Ishikawa (cell line): ENCODE measurements around the gene CROT.

Source experiments
- CEBPB ChIP-seq: IDR thresholded peaks from 2 replicates; pipeline ENCODE4 v1.6.1; 2012
- CREB1 ChIP-seq: IDR thresholded peaks from 2 replicates; pipeline ENCODE4 v1.6.1; 2012; ENCODE audit warnings: low read depth
- EGR1 ChIP-seq: IDR thresholded peaks from 2 replicates; pipeline ENCODE4 v1.6.1; 2012
- EP300 ChIP-seq: IDR thresholded peaks from 2 replicates; pipeline ENCODE4 v1.6.1; 2012; ENCODE audit warnings: borderline replicate concordance
- FOXM1 ChIP-seq: IDR thresholded peaks from 2 replicates; pipeline ENCODE4 v1.6.1; 2012; ENCODE audit warnings: low read depth, borderline replicate concordance
- MAX ChIP-seq: IDR thresholded peaks from 2 replicates; pipeline ENCODE4 v1.6.1; 2012
- NFIC ChIP-seq: IDR thresholded peaks from 2 replicates; pipeline ENCODE4 v1.6.1; 2012
- RAD21 ChIP-seq: IDR thresholded peaks from 2 replicates; pipeline ENCODE4 v1.6.1; 2012; ENCODE audit warnings: low read depth
- REST ChIP-seq: IDR thresholded peaks from 2 replicates; pipeline ENCODE4 v1.6.1; 2012; ENCODE audit warnings: low read depth, mild to moderate bottlenecking
- TAF1 ChIP-seq: IDR thresholded peaks from 2 replicates; pipeline ENCODE4 v1.6.1; 2012; ENCODE audit warnings: low read depth, mild to moderate bottlenecking
- TCF12 ChIP-seq: IDR thresholded peaks from 2 replicates; pipeline ENCODE4 v1.6.1; 2012; ENCODE audit warnings: low read depth
- TEAD4 ChIP-seq: IDR thresholded peaks from 2 replicates; pipeline ENCODE4 v1.6.1; 2012
- USF1 ChIP-seq: IDR thresholded peaks from 2 replicates; pipeline ENCODE4 v1.6.1; 2012
- YY1 ChIP-seq: IDR thresholded peaks from 2 replicates; pipeline ENCODE4 v1.6.1; 2012; ENCODE audit warnings: low read depth
- ZBTB7A ChIP-seq: IDR thresholded peaks from 2 replicates; pipeline ENCODE4 v1.6.1; 2012; ENCODE audit warnings: low read depth

The CROT gene

DNA sequence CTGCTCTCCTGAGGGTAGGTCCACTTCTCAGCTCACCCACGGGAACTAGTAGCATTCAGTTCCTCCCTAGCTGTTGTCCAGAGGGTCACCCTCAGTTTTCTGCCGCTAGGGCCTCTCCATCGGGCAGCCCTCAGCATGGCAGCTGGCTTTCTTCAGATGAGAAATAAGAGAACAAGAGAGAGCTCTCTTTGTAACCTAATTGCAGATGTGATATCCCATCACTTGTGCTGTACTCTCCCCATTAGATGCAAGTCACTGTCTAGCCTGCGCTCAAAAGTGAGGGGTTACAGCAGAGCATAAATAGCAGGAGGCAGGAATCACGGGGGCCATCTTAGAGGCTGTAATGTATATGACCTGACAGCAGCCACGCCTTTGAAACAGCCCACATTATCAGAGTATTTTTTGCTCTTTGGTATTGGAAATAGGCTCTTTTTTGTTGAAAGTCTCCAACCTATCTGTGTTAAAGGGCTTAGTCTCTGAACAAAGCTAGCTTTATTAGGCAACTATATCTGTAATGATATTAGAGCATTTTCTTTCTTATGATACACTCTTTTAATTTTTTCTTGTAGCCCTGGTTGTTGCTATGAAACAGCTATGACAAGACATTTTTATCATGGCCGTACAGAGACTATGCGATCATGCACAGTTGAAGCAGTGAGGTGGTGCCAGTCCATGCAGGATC is 45.7 kb downstream of the CROT start:
- TF ChIP-seq FOXM1 (no peak), TAF1 (no peak), TEAD4 (no peak), CEBPB (no peak), MAX (no peak), USF1 (no peak), TCF12 (no peak), EGR1 (no peak), NFIC (no peak), REST (no peak), ZBTB7A (no peak), EP300 (no peak), YY1 (no peak), CREB1 (no peak), RAD21 (no peak)

DNA sequence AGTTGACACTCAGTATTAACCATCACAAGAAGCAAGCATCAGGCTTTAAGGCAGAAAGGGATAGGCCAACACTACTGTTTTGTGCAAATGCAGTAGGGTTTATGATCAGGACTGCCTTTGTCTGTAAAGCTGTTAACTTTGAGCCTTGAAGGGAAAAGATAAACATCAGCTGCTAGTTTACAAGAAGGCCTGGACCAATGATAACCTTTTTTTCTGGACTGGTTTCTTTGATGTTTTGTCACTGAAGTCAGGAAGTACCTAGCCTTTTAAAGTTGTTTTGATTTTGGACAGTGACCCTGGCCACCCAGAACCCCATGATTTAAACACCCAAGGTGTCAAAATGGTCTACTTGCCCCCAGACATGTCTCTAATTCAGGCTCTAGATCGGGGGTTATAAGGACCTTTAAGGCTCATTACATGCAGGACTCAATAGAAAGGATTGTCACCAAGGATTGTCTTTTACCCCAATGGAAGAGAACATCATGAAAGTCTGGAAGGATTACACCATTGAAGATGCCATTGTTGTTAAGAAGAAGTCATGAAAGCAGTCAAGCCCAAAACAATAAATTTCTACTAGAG is 50.1 kb downstream of the CROT start:
- no peak for TF ChIP-seq ZBTB7A

GRCh38 chr7:87398446-87398845 is 53.0 kb downstream of the CROT start:
- TF ChIP-seq TEAD4 (no peak), NFIC (no peak), MAX (no peak), YY1 (no peak), CREB1 (no peak), TAF1 (no peak), ZBTB7A (no peak), REST (no peak), RAD21 (no peak), EGR1 (no peak), CEBPB (no peak), EP300 (no peak), USF1 (no peak), TCF12 (no peak), FOXM1 (no peak)

DNA sequence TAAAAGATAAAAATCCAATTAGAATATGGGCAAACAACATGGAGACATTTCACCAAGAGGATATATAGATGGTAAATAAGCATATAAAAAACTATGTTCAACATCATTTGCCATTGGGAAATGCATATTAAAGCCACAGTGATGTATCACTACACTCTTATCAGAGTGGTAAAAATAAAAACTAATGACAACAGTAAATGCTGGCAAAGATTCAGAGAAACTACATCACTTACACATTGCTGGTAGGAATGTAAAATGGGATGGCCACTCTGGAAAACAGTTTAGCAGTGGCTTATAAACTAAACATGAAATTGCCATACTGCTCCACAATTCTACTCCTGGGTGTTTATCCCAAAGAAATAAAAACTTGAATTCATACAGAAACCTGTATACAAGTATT is 59.2 kb downstream of the CROT start:
- TF ChIP-seq MAX (no peak), USF1 (no peak), TCF12 (no peak), TEAD4 (no peak), EP300 (no peak), REST (no peak), YY1 (no peak), ZBTB7A (no peak), CEBPB (no peak), EGR1 (no peak), NFIC (no peak), RAD21 (no peak), FOXM1 (no peak), CREB1 (no peak), TAF1 (no peak)
